GM21447 (cell line): ENCODE results near the gene GJD3.

Experiments
- ATAC-seq: cut with Tn5 transposase; IDR thresholded peaks from one replicate; pipeline ENCODE4 v1.9.1; 2021; ENCODE audit not compliant: unreplicated experiment

Gene GJD3

GRCh38 chr17:40313668-40314583 lies 50.6 kb downstream of the GJD3 start:
- ATAC-seq = no peak
